ENCODE measurements around the gene MOG.

Gene MOG

DNA sequence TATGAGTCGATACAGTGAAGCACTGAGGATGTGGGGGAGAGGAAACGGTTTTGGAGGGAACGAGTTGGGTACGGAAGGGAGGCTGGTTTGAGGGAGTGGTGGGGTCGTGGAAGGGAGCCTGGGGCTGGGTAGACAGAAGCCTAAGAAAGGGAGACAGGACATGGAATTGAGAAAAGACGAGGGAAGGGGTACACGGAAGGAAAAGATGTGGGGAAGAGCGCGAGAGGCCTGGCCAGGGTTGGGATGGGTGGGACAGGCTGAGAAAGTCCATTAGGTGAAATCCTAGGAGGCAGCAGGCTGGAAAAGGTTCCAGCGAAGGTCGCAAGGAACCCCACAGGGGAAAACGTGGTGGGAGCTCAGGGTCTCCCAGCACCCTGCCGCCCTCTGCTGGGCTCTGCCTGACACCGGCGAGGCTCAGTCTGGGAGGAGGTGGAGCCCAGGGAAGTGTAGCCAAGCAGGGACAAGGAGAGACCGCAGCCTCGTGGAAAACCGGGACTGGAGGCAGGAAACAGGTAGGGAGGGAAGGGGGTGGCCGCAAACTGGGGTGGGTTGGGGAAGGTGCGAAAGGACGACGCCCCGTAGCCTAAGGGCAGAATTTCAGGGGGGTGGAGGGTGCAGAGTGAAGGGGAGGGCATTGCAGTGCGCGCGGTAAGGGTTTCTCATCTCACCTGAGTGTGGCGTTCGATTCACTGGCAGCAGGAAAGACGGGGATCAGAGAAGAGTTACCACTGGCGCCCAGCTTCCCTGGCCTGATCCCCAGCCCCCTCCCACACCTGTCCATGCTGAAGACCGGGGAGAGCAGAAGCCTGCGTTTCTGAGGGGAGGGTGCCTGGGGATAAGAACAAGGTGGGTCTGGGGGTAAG is 28.2 kb upstream of the MOG start:
- H3K4me1 ChIP-seq (ENCODE audit: control insufficient read depth, insufficient read depth, low read length), result peaks cover 8% of the 10 kb centered on the region
- H3K27me3 ChIP-seq (ENCODE audit: control insufficient read depth, insufficient read depth, low read length), result peaks cover 2% of the 10 kb centered on the region
- peaks cover 1% of the 10 kb centered on the region for H3K36me3 ChIP-seq (ENCODE audit: control insufficient read depth, insufficient read depth, low read length)

DNA sequence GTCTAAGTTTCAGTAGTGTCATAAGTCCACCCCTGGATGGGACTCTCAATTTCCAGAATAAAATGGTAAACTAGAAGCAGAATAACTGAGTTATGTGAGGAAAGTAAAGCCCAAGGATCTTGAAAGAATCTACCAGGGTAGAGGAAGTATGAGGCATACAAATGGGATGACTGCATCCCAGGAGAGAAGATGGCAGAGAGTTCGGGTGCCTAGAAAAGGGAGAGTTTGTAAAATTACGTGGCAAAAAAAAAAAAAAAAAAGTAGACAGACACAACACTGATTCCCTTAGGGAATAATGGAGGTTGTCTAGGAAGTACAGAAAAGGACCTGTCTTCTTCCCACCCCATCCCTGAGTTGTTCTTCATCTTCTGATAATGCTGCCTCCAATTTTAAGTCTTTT is 27.3 kb upstream of the MOG start:
- peaks cover 8% of the 10 kb centered on the region for H3K4me1 ChIP-seq (ENCODE audit: control insufficient read depth, insufficient read depth, low read length)
- H3K27me3 ChIP-seq (ENCODE audit: control insufficient read depth, insufficient read depth, low read length), result peaks cover 2% of the 10 kb centered on the region
- no peak overlapping the region for H3K9ac ChIP-seq (ENCODE audit: low read length)
- H3K4me3 ChIP-seq (ENCODE audit: low read length), result no peak overlapping the region
- H3K27ac ChIP-seq (ENCODE audit: low read depth, low read length), result no peak overlapping the region
- no peaks in the 10 kb centered on the region for H3K36me3 ChIP-seq (ENCODE audit: control insufficient read depth, insufficient read depth, low read length)

More for the DNA sequence above, 28.2 kb upstream of the MOG start:
- Histone ChIP-seq H3K9ac (ENCODE audit: low read length) (peak overlapping the region; percentile 40), H3K4me3 (ENCODE audit: low read length) (peak overlapping the region; percentile 67), H3K27ac (ENCODE audit: low read depth, low read length) (peak overlapping the region; percentile 64)

DNA sequence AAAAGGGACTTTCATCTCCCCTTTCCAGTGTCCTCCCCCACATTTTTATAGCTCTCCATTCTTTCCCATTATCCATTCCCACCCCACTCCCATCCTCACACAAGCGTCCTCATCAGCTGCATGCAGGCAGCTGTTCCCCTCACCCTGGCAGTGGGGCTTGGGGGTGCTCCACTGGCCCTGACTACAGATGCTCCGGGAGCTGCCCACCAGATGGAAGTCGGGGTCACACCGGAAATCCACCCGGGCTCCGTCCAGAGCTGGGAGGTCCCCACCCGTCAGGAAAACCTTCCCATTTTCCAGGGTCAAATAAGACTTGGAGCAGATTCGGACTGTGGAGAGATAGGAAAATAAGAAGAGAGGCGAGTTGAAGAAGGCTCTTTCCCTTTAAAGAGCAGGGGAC is 26.6 kb upstream of the MOG start:
- H3K36me3 ChIP-seq (ENCODE audit: control insufficient read depth, insufficient read depth, low read length), result no peaks in the 10 kb centered on the region
- H3K4me3 ChIP-seq (ENCODE audit: low read length), result no peak overlapping the region
- H3K27ac ChIP-seq (ENCODE audit: low read depth, low read length), result no peak overlapping the region
- H3K9ac ChIP-seq (ENCODE audit: low read length), result no peak overlapping the region
- H3K4me1 ChIP-seq (ENCODE audit: control insufficient read depth, insufficient read depth, low read length), result peaks cover 8% of the 10 kb centered on the region
- peaks cover 2% of the 10 kb centered on the region for H3K27me3 ChIP-seq (ENCODE audit: control insufficient read depth, insufficient read depth, low read length)

DNA sequence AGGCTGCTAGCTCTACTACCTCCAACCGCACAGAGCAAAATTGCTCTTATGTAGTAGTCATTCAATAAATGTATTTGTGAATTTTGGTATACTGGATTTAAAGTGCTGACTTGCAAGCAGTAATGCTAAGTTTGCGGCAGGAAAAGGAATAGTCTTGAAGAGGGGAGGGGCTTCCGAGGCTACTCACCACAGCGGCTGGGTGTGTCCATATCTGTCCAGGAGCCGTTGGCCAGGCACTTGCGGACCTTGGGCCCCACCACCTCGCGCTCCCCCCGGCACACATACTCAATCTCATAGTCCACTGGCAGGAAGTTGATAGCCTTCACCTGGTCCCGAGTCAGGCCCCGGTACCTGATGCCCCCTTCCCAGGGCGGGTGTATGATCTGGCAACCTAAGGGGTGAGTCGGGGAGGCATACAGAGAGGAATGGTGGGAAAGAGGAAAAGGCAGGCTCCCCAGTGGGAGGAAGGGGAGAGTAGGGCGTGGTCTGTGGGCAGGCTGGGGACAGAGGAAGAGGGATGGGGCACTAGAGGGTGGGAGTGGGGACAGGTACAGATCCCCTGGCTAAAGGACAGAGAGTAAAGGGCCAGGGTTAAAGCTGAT is 25.6 kb upstream of the MOG start:
- H3K36me3 ChIP-seq (ENCODE audit: control insufficient read depth, insufficient read depth, low read length), result no peaks in the 10 kb centered on the region
- H3K27ac ChIP-seq (ENCODE audit: low read depth, low read length), result no peak overlapping the region
- H3K4me3 ChIP-seq (ENCODE audit: low read length), result no peak overlapping the region
- peaks cover 2% of the 10 kb centered on the region for H3K27me3 ChIP-seq (ENCODE audit: control insufficient read depth, insufficient read depth, low read length)
- H3K4me1 ChIP-seq (ENCODE audit: control insufficient read depth, insufficient read depth, low read length), result peaks cover 8% of the 10 kb centered on the region
- no peak overlapping the region for H3K9ac ChIP-seq (ENCODE audit: low read length)

DNA sequence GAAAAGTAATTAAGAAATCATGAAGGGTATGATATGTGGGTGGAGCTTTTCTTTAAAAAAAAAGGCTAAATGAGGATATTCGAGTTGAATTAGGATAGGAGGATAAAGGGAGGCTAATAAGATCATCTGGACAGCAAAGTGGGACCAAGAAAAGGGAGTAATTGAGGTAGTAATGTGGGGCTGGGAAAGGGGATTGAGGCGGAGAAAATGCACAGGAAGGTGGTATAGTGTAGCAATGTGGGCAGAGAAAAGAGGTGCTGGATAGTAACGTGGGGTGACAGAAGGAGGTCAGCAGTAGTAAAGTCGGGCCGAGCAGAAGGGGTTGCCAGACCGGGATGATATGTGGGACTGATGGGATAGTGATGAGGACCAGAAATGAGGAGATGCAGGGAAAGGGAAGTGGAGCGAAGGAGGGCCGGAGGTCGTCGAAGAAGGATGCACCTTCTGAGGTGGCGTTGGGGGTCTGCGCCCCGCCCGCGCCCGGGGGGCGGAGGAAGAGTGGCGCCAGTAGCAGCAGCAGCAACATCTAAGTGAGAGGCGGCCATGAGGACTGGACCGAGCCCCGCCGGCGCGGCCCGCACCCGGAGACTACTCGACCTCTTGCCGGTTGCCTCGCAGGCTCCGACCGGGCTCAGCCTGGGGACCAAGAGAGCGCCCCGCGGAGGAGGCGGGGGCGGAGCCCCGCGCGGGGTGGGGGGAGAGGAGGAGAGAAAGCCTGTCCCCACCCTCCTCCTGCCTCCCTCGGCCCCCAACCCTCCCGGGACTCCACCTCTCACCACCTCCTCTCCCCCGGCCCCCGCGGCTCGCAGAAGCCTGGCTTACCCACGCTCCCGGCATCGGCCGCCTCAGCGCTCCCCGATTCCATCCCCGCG is 24.8 kb upstream of the MOG start:
- H3K4me3 ChIP-seq (ENCODE audit: low read length), result peak overlapping the region; percentile 63
- no peaks in the 10 kb centered on the region for H3K36me3 ChIP-seq (ENCODE audit: control insufficient read depth, insufficient read depth, low read length)
- H3K27me3 ChIP-seq (ENCODE audit: control insufficient read depth, insufficient read depth, low read length), result peaks cover 2% of the 10 kb centered on the region
- H3K4me1 ChIP-seq (ENCODE audit: control insufficient read depth, insufficient read depth, low read length), result peaks cover 8% of the 10 kb centered on the region
- peak overlapping the region; percentile 68 for H3K27ac ChIP-seq (ENCODE audit: low read depth, low read length)
- H3K9ac ChIP-seq (ENCODE audit: low read length), result no peak overlapping the region

DNA sequence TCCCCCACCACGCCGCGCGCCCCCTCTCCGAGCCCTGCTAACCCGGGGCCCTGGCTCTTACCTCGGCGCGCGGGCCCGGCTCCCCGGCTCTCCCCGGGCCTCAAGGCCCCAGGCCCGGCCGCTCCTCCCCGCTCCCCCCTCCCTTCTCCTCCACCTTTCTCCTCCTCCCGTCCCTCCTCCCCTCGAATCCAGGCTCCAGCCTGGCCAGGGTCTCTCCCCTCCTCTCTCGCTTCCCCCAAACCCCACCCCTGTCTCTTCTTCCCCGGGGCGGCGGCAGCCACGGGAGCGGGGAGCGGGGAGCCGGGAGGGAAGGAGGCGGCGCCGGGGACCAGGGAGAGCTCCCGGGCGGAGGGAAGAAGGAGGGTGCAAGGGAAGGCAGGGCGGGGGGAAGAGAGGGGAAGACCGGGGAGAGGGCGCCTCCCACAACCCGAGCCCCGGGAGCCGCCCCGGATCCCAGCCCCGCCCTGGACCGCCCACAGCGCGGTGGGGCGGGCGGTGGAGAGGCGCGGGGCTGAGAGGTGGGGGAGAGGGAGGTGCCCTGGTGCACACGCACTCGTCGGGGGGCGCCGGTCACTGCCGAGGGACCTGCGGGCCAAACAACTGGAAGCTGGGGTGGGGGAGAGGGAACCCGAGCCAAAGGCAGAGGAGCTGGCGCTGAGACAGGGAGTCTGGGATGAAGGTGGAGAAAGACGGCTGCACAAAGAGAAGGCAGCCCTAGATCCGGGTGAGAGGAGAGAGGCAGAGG is 23.9 kb upstream of the MOG start, which contains the start of gene GABBR1:
TSS of gene GABBR1 (minus strand) at position 395 of the 745 bp plus-strand sequence. CDS start 798 bp downstream, outside the sequence.
- Histone ChIP-seq H3K36me3 (ENCODE audit: control insufficient read depth, insufficient read depth, low read length) (no peaks in the 10 kb centered on the region), H3K4me3 (ENCODE audit: low read length) (peak within 1 kb of the TSS; percentile 68), H3K4me1 (ENCODE audit: control insufficient read depth, insufficient read depth, low read length) (peaks cover 8% of the 10 kb centered on the region), H3K27ac (ENCODE audit: low read depth, low read length) (peak within 1 kb of the TSS; percentile 68), H3K9ac (ENCODE audit: low read length) (peak within 1 kb of the TSS; percentile 19), H3K27me3 (ENCODE audit: control insufficient read depth, insufficient read depth, low read length) (peaks cover 2% of the 10 kb centered on the region)

DNA sequence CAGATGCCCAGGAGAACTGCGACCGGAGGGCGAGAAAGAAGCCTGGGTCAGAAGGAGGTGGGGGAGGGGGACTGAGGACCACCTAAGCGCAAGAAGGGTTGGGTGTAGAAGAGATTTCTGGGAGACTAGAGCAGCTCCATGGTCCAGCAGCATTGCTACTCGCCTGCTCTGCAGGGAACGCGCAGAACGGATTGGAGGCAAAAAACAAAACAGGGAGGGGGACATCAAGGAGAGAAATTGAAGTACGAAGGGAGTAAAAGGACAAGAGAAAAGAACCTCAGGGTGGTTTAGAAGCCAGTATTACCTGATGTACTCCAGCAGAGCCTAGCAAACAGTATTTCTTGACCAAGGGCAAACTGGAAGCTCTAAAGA is 23.4 kb upstream of the MOG start:
- Histone ChIP-seq H3K4me1 (ENCODE audit: control insufficient read depth, insufficient read depth, low read length) (peaks cover 8% of the 10 kb centered on the region), H3K36me3 (ENCODE audit: control insufficient read depth, insufficient read depth, low read length) (no peaks in the 10 kb centered on the region), H3K4me3 (ENCODE audit: low read length) (peak overlapping the region; percentile 68), H3K27ac (ENCODE audit: low read depth, low read length) (peak overlapping the region; percentile 68), H3K9ac (ENCODE audit: low read length) (peak overlapping the region; percentile 19), H3K27me3 (ENCODE audit: control insufficient read depth, insufficient read depth, low read length) (peaks cover 2% of the 10 kb centered on the region)

DNA sequence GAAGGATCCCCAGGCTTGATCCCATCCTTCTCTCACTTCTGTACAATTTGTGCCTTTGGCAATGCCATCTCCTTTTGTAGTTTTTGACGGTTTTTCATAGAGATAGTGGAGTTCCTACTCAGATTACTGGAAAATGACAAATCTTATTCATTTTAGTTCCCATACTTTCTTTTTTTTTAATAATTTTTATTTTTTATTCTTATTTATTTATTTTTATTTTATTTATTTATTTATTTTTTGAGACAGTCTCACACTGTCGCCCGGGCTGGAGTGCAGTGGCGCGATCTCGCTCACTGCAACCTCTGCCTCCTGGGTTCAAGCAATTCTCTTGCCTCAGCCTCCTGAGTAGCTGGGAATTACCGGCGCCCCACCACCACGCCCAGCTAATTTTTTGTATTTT is 19.6 kb upstream of the MOG start:
- Histone ChIP-seq H3K4me3 (ENCODE audit: low read length) (no peak overlapping the region), H3K4me1 (ENCODE audit: control insufficient read depth, insufficient read depth, low read length) (no peaks in the 10 kb centered on the region), H3K9ac (ENCODE audit: low read length) (no peak overlapping the region), H3K27me3 (ENCODE audit: control insufficient read depth, insufficient read depth, low read length) (no peaks in the 10 kb centered on the region), H3K36me3 (ENCODE audit: control insufficient read depth, insufficient read depth, low read length) (no peaks in the 10 kb centered on the region), H3K27ac (ENCODE audit: low read depth, low read length) (no peak overlapping the region)

DNA sequence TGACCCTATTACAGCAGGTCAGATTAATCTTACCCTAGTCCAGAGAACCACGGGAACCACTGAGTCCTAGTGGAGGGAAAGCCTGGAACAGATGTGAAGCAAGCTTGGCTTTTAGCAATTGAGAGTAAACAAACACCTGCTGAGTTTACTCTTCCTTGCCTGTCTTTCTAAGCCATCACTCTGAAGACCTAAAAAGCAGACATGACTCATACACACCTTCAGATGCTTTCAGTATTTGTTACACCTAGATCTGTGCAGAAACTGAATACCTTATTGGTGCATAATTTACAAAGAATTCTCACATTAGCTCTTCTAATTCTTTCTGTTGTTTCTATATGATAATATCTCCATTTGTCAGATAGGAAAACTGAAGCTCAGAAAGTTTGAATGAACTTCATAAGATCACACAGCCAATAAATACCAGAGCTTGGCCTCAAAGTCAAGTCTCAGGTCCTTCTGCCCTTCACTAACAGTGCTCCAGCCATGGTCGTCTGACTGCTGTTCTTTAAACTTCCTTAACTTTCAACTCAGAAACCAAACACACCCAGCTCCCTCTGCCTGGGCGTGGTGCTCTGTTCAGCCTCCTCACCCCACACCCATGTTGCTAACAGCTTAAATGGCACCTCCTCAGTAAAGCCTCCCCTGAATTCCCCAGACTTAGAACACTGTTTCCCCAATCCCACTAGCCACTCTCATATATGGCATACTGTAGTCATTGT is 15.3 kb upstream of the MOG start:
- Histone ChIP-seq H3K9ac (ENCODE audit: low read length) (no peak overlapping the region), H3K4me1 (ENCODE audit: control insufficient read depth, insufficient read depth, low read length) (no peaks in the 10 kb centered on the region), H3K4me3 (ENCODE audit: low read length) (no peak overlapping the region), H3K27ac (ENCODE audit: low read depth, low read length) (no peak overlapping the region), H3K36me3 (ENCODE audit: control insufficient read depth, insufficient read depth, low read length) (no peaks in the 10 kb centered on the region), H3K27me3 (ENCODE audit: control insufficient read depth, insufficient read depth, low read length) (no peaks in the 10 kb centered on the region)

DNA sequence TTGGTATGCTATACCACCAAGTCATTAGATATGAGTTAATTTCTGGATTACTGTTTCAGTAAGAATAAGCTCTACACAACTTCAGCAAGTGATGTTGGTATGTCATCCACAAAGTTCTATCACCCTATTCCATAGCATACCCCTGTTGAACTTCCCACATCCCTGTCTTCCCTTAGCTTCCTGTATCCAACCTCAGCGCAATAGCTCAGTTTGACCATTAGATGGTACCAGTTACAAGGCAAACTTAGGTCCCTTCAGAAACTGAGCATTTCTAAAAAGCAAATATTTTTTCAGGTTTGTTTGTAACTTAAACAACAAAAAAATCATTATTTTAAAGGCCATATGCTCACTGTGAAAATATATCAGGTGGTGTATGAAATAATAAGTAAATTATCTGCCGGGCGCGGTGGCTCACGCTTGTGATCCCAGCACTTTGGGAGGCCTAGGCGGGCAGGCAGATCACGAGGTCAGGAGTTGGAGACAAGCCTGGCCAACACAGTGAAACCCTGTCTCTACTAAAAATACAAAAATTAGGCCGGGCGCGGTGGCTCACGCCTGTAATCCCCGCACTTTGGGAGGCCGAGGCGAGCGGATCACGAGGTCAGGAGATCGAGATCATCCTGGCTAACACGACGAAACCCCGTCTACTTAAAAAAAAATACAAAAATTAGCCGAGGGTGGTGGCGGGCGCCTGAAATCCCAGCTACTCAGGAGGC is 8.8 kb upstream of the MOG start:
- Histone ChIP-seq H3K4me1 (ENCODE audit: control insufficient read depth, insufficient read depth, low read length) (peaks cover 5% of the 10 kb centered on the region), H3K4me3 (ENCODE audit: low read length) (no peak overlapping the region), H3K27me3 (ENCODE audit: control insufficient read depth, insufficient read depth, low read length) (no peaks in the 10 kb centered on the region), H3K9ac (ENCODE audit: low read length) (no peak overlapping the region), H3K27ac (ENCODE audit: low read depth, low read length) (no peak overlapping the region), H3K36me3 (ENCODE audit: control insufficient read depth, insufficient read depth, low read length) (no peaks in the 10 kb centered on the region)
